ENCODE data around the gene SMIM3. TPM values are rescaled to one million over a fixed set of nuclear protein-coding genes. Genes with fewer than 3 reads are reported as not detected.
A peak's percentile ranks its signal among the peaks of the same experiment; 100 is the strongest.

Gene SMIM3
- total RNA-seq, 1 donor from 2014 or later, result 13.0 TPM

DNA sequence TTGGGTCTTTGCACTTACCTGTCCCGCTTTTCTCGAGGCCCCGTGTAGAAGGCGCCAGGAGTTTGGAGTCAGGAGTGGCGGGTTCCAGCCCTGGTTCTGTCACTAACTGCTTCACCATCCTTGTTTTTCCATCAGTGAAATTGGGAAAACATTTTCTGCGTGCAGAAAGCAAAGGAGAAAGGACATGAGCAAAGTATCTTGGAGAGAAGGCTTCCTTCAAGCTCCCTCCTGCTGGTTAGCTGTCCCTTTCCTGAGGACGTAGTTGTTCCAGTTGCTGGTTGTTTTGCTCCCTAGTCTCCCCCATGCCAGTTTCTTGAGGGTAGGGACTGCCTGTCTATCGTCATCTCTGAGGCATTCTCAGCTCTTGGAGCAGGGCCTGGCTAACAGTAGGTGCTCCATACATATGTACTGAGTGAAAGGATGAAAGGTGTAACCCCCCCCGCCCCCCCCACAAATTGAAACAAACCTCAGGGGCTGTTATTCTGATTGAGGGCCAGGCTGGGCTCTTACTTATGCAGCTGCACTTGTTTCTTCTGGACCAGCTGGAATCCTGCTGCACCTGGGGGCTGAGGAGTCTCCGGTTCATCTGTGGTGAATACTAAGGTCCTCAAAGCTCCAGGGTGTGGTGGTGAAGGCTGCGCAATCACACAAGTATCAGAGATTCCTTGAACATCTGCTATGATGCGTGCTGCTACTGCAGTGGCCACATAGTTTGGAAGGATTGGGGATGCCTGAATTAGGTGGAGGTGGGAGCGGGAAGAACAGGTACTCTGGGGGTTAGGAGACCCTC is 1.0 kb downstream of the SMIM3 start:
- H3K9me3 Mint-ChIP-seq (ENCODE audit: low read depth), result no peaks in the 10 kb centered on the region

DNA sequence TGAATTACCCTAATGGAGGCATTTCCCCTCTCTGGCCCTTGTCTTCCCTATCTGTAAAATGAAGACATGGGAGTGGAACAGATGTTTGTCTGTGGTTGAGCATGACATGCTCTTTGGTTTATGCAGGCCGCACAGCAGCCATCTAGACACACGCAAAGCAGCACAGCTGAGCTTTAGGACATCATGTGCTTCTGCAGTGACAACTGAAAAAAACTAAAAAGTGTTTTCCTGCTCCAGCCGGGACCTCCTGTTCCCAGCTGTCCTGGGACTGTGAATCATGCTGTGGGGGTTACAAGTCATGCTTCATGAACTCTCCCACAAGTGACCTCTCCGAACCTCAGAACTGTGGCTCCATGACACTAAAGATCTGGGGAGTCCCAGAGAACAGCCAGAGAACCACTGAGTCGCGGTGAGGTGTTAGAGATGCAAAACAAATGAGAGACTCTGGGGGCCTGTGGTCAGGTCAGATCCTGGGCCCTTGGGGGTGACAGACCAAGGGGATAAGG is 1.7 kb downstream of the SMIM3 start:
- H3K4me1 Mint-ChIP-seq (ENCODE audit: low read depth), result peaks cover 63% of the 10 kb centered on the region

More for the DNA sequence above, 1.0 kb downstream of the SMIM3 start:
- H3K27me3 Mint-ChIP-seq (ENCODE audit: low read depth), result no peaks in the 10 kb centered on the region
- H3K4me3 Mint-ChIP-seq (ENCODE audit: unreplicated experiment), result peak overlapping the region; percentile 91
- H3K27ac Mint-ChIP-seq (ENCODE audit: unreplicated experiment), result peak overlapping the region; percentile 82
- TF ChIP-seq, protein P1, sequence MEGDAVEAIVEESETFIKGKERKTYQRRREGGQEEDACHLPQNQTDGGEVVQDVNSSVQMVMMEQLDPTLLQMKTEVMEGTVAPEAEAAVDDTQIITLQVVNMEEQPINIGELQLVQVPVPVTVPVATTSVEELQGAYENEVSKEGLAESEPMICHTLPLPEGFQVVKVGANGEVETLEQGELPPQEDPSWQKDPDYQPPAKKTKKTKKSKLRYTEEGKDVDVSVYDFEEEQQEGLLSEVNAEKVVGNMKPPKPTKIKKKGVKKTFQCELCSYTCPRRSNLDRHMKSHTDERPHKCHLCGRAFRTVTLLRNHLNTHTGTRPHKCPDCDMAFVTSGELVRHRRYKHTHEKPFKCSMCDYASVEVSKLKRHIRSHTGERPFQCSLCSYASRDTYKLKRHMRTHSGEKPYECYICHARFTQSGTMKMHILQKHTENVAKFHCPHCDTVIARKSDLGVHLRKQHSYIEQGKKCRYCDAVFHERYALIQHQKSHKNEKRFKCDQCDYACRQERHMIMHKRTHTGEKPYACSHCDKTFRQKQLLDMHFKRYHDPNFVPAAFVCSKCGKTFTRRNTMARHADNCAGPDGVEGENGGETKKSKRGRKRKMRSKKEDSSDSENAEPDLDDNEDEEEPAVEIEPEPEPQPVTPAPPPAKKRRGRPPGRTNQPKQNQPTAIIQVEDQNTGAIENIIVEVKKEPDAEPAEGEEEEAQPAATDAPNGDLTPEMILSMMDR (IDR thresholded peaks at IDR 0.05), result peak; percentile 30
- peaks cover 61% of the 10 kb centered on the region for H3K4me1 Mint-ChIP-seq (ENCODE audit: low read depth)
- H3K36me3 Mint-ChIP-seq (ENCODE audit: low read depth), result no peaks in the 10 kb centered on the region
- DNase-seq (ENCODE audit: low spot score), result no peak

DNA sequence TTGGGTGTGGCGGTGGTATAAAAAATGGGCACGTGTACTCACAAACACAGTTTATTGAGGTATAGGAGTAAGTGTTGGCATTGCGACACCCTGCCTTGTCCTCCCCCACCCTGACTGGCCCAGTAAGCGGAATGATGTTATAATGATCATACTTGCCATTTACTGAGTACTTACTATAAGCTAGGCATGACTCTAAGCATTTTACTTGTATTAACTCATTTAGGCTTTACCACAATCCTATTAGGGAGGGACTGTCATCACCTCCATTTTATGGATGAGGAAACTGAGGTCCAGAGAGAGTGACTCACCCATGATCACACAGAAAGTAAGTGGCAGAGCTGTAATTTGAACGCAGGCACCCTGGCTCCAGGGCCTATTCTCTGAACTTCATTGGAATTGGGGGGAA is 2.3 kb downstream of the SMIM3 start:
- no peak for DNase-seq (ENCODE audit: low spot score)
- Mint-ChIP-seq H3K4me3 (ENCODE audit: unreplicated experiment) (no peak overlapping the region), H3K36me3 (ENCODE audit: low read depth) (peaks cover under 1% of the 10 kb centered on the region), H3K27me3 (ENCODE audit: low read depth) (no peaks in the 10 kb centered on the region), H3K27ac (ENCODE audit: unreplicated experiment) (peak overlapping the region; percentile 77), H3K9me3 (ENCODE audit: low read depth) (peaks cover under 1% of the 10 kb centered on the region), H3K4me1 (ENCODE audit: low read depth) (peaks cover 63% of the 10 kb centered on the region)
- TF ChIP-seq, protein P1 (IDR thresholded peaks at IDR 0.05), result no peak

More for the DNA sequence above, 1.7 kb downstream of the SMIM3 start:
- peak overlapping the region; percentile 77 for H3K27ac Mint-ChIP-seq (ENCODE audit: unreplicated experiment)
- H3K4me3 Mint-ChIP-seq (ENCODE audit: unreplicated experiment), result peak overlapping the region; percentile 52
- TF ChIP-seq, protein P1 (IDR thresholded peaks at IDR 0.05), result no peak
- H3K36me3 Mint-ChIP-seq (ENCODE audit: low read depth), result no peaks in the 10 kb centered on the region
- no peak for DNase-seq (ENCODE audit: low spot score)
- H3K27me3 Mint-ChIP-seq (ENCODE audit: low read depth), result no peaks in the 10 kb centered on the region
- no peaks in the 10 kb centered on the region for H3K9me3 Mint-ChIP-seq (ENCODE audit: low read depth)

DNA sequence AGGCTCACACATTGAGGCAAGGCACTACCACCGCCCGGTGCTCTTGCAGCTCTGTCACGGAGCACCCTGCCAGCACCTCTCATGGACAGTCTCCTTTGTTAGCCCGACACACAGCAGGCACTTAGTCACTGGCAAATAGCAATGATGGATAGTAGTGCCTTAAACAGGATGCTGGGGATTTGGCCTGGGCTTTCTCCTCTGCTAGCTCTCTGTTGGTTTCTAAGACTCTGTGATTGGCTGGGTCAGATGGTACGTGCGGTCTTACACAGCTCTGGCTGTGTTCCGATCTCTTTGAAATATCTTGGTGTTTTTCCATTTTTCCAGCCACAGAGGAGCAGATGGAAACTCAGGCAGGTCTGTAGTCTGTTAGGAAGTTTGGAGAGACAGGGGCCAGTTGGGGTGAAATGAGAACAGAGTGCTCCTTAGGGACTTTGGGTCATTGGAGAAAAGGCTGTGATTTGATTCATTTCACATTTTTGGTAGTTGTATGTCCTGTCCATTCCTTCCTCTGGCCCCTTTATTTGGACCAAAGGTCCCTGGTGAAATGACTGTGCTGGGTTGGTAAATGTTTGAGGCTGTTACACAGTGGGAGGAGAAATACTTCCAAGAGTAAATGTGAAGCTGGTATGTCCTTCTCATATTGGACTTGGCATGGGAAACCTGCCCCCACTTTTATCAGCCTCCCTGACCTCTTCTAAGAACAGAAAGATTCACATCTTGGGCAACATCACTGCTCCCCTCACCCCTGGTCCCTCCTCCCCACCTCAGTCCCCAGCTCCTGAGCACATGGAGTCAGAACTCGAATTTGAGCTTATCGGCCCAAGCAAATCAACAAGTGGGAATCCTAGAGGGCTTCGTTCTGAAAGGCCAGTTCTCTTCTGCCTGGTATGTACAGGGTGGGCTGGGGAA is 3.4 kb downstream of the SMIM3 start:
- peaks cover 3% of the 10 kb centered on the region for H3K9me3 Mint-ChIP-seq (ENCODE audit: low read depth)
- no peaks in the 10 kb centered on the region for H3K27me3 Mint-ChIP-seq (ENCODE audit: low read depth)
- no peak overlapping the region for H3K4me3 Mint-ChIP-seq (ENCODE audit: unreplicated experiment)
- H3K27ac Mint-ChIP-seq (ENCODE audit: unreplicated experiment), result peak overlapping the region; percentile 77
- no peak for DNase-seq (ENCODE audit: low spot score)
- H3K36me3 Mint-ChIP-seq (ENCODE audit: low read depth), result peaks cover 3% of the 10 kb centered on the region
- H3K4me1 Mint-ChIP-seq (ENCODE audit: low read depth), result peaks cover 63% of the 10 kb centered on the region
- TF ChIP-seq, protein P1 (IDR thresholded peaks at IDR 0.05), result no peak

DNA sequence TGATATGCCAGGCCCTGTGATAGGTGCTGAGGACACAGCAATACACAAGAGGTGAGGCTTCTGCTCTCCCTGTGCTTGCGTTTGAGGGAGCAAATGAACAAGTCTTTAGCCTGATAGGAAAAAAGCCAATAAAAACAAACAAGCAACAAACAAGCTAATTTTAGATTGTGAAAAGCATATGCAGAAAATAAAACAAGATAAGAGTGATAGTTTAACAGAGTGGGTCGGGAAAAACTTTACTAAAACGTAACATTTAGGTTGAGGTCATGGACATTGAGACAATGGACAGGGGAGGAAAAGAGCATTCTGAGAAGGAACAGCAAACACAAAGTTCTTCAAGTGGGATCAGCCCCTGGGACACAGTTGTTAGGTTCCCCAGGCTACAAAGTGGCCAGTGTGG is 4.3 kb downstream of the SMIM3 start:
- H3K4me3 Mint-ChIP-seq (ENCODE audit: unreplicated experiment), result no peak overlapping the region
- no peaks in the 10 kb centered on the region for H3K27me3 Mint-ChIP-seq (ENCODE audit: low read depth)
- H3K9me3 Mint-ChIP-seq (ENCODE audit: low read depth), result peaks cover 3% of the 10 kb centered on the region
- DNase-seq (ENCODE audit: low spot score), result no peak
- H3K27ac Mint-ChIP-seq (ENCODE audit: unreplicated experiment), result peak overlapping the region; percentile 63
- TF ChIP-seq, protein P1 (IDR thresholded peaks at IDR 0.05), result no peak
- peaks cover 59% of the 10 kb centered on the region for H3K4me1 Mint-ChIP-seq (ENCODE audit: low read depth)
- peaks cover 3% of the 10 kb centered on the region for H3K36me3 Mint-ChIP-seq (ENCODE audit: low read depth)

All from chondrocyte (in vitro differentiated cells).